Keratinocyte (primary cell): ENCODE measurements around the gene GAPDHS.

ENCODE experiments used
- CTCF ChIP-seq, 3 experiments: IDR thresholded peaks in 1 of 3; conservative IDR thresholded peaks in 1 of 3; optimal IDR thresholded peaks in 1 of 3; 2 replicates in 2 of 3; 3 replicates in 1 of 3; pipeline versions ENCODE3 to v1.5.1; 2011; ENCODE audit warnings: low read length in 3 of 3, mild to moderate bottlenecking in 3 of 3, moderate library complexity in 2 of 3, control low read depth in 1 of 3, inconsistent platforms in 1 of 3; ENCODE audit not compliant: insufficient read depth in 2 of 3; ENCODE audit errors: extremely low read depth in 1 of 3
- EZH2 ChIP-seq: IDR thresholded peaks from one replicate; pipeline ENCODE4 v1.6.1; 2012; ENCODE audit warnings: inconsistent platforms, mild to moderate bottlenecking, low read length, moderate library complexity

GRCh38 chr19:35500611-35501010 lies 32.6 kb upstream of the GAPDHS start:
- no peak for TF ChIP-seq CTCF (optimal IDR thresholded peaks at IDR 0.05 in 1 of 3, IDR thresholded peaks at IDR 0.05 in 1 of 3, conservative IDR thresholded peaks at IDR 0.05 in 1 of 3; ENCODE audit: extremely low read depth in 1 of 3, insufficient read depth in 2 of 3, low read length in 3 of 3)
- TF ChIP-seq EZH2 = no peak
